HG03139 (cell line): Measurements from ENCODE around the gene CCDC66.
"Not testable (repeated sequence)": the region's sequence is repeated elsewhere in the genome, so short reads cannot be mapped to it uniquely, and the experiment has no call there.

ENCODE experiments used
- ATAC-seq: cut with Tn5 transposase; IDR thresholded peaks from one replicate; pipeline ENCODE4 v1.9.1; 2021; ENCODE audit not compliant: unreplicated experiment

CCDC66 gene

GRCh38 chr3:56556908-56557830 is at the start of gene CCDC66:
Gene CCDC66 (plus strand): TSS chr3:56557175. CDS start chr3:56557243, 68 bp downstream.
- ATAC-seq = peak; percentile 99

- ATAC-seq = no peak
These were observed 37.3 kb upstream of the CCDC66 start for GRCh38 chr3:56519641-56520040.

- ATAC-seq = no peak
These were observed 34.6 kb upstream of the CCDC66 start for GRCh38 chr3:56522374-56522773.

- ATAC-seq = no peak
These were observed 31.7 kb upstream of the CCDC66 start for GRCh38 chr3:56525291-56525690.

DNA sequence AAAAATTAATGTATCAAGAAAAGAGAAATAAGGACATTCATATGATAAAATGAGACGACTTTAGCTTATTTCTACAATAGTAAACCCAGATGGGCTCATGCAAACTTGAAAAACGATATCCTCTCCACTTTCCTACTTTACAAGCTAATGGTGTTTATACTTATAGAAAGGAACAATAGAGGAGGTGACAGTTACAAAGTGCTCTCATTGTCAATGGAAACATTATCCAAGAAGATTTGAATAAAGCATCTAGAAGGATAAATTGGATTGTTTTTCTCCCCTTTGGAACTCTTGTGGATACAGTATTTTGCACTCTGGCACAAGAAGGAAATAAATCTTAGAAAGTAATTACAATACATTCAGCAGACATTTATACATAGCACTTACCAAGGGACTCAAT is 20.2 kb upstream of the CCDC66 start:
- no peak for ATAC-seq

GRCh38 chr3:56547486-56547885 is 9.5 kb upstream of the CCDC66 start:
- no peak for ATAC-seq

DNA sequence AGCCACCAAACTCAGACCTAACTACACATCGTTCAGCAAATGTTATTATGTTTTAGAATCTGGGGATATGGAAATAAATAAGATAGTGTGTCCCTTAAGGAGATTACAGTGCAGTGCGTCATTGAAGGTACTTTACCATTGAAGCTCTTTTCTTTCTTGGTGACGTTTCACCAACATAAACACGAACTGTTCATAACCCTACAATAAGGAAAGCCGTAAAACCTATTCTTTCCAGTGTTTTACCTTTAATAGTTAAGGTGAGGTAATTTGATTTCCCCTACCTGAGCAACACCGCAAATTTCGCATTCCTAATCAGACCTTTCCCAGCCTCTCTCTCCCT is 826 bp downstream of the CCDC66 start:
- no peak for ATAC-seq

GRCh38 chr3:56573501-56573900 is 16.5 kb downstream of the CCDC66 start:
- no peak for ATAC-seq

DNA sequence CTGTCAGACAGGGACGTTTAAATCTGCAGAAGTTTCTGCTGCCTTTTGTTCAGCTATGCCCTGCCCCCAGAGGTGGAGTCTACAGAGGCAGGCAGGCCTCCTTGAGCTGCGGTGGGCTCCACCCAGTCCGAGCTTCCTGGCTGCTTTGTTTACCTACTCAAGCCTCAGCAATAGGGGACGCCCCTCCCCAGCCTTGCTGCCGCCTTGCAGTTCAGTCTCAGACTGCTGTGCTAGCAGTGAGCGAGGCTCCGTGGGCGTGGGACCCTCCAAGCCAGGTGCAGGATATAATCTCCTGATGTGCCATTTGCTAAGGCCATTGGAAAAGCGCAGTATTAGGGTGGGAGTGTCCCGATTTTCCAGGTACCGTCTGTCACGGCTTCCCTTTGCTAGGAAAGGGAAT is 25.0 kb downstream of the CCDC66 start:
- ATAC-seq = not testable (repeated sequence)

DNA sequence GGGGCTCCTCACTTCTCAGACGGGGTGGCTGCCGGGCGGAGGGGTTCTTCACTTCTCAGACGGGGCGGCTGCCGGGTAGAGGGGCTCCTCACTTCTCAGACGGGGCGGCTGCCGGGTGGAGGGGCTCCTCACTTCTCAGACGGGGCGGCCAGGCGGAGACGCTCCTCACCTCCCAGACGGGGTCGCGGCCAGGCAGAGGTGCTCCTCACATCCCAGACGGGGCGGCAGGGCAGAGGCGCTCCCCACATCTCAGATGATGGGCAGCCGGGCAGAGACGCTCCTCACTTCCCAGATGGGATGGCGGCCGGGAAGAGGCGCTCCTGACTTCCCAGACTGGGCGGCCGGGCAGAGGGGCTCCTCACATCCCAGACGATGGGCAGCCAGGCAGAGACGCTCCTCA is 27.3 kb downstream of the CCDC66 start:
- not testable (repeated sequence) for ATAC-seq

DNA sequence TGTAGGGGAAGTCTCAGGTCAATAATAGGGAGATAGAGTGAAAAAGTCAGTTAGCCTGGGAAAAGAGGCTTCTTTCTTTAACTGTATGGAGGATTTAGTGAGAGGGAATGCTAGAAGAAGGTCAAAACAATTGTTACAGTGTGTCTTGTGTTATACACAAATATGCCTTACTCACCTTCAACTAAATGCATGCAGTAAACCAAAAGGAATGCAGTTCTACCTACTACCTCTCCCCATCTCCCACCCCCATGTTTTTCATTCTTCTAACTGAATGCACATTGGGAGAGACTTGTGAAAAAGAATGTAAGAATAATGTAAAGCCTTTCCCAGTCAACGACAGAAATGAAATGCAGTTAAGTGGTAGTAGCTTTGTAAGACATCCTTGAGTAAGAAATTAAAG is 33.8 kb downstream of the CCDC66 start:
- ATAC-seq = no peak

DNA sequence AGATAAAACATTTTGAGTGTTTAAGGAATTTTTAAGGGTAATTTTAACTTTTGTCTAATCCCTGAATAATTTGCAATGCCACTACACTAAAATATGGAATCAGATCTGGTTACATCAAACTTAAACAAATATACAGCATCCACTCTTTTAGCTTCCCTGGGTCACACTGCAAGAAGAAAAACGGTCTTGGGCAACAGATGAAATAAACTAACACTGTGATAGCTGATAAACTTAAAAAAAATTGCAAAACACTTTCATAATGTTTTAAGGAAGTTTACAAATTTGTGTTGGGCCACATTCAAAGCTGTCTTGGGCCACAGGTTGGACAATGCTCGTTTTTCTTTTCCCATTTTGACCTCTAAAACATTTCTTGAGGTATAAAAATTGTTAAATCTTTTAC is 34.3 kb downstream of the CCDC66 start:
- ATAC-seq = no peak

DNA sequence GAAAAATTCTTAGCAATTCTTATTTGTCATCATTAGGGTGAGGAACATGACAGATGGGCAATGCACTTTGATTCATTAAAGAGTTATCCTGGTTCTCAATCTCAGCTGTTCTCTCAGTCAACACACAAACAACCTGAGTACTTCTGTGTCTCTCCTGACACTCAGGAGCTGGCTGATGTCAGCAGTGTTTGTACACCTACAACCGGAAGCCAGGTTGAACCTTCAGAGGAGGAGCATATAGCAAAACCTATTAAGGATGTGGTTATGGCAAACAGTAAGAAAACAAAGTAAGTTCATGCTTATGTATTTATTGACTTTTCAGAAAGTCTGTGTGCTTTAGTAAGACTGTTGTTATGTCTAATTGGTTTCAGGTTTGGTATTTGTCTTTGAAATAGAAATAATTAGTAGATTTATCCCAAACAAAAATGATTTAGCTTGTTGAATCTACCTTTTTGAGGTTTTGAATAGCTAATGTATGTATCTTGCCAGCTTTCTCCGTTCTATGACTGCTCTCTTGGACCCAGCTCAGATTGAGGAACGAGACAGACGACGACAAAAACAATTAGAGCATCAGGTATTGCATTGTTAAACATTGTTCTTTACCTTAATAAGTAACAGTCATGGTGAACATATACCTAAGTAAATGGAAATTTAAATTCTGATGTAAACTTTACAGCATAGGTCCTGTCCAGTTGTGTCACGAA is 36.6 kb downstream of the CCDC66 start:
- ATAC-seq = no peak

DNA sequence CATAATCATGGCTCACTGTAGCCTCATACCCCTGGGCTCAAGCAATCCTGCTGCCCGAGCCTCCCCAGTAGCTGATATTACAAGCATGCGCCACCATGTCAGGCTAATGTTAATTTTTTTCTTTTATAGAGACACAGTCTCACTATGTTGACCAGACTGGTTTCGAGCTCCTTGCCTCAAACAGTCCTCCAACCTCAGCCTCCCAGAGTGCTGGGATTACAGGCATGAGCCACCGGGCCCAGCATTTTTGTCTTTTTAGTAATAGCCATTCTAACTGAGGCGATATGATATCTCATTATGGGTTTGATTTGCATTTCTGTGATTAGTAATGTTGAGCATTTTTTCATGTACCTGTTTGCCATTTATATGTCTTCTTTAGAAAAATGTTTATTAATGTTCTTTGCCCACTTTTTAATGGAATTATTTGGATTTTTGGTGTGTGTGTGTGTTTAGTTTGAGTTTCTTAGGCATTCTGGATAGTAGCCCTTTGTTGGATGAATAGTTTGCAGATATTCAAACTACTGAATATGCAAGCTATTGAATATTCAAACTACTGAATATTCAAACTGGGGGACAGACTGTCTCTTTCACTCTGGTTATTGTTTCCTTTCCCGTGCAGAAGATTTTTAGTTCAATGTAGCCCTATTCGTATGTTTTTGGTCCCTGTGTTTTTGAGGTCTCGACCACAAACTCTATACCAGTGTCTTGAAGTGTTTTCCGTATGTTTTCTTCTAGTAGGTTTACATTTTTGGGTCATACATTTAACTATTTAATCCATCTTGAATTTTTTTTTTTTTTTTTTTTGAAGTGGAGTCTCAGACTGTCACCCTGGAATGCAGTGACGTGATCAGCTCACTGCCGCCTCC is 39.2 kb downstream of the CCDC66 start:
- ATAC-seq = no peak

DNA sequence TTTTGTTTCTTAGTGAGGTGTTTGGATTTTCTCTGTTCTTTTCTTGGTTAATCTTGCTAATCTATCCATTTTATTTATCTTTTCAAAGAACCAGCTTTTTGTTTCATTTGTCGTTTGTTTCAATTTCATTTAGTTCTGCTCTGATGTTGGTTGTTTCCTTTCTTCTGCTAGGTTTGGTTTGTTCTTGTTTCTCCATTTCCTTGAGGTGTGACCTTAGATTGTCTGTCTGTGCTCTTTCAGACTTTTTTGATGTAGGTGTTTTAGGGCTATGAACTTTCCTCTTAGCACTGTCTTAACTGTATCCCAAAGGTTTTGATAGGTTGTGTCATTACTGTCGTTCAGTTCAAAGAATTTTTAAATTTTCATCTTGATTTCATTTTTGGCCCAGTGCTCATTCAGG is 51.5 kb downstream of the CCDC66 start:
- not testable (repeated sequence) for ATAC-seq

DNA sequence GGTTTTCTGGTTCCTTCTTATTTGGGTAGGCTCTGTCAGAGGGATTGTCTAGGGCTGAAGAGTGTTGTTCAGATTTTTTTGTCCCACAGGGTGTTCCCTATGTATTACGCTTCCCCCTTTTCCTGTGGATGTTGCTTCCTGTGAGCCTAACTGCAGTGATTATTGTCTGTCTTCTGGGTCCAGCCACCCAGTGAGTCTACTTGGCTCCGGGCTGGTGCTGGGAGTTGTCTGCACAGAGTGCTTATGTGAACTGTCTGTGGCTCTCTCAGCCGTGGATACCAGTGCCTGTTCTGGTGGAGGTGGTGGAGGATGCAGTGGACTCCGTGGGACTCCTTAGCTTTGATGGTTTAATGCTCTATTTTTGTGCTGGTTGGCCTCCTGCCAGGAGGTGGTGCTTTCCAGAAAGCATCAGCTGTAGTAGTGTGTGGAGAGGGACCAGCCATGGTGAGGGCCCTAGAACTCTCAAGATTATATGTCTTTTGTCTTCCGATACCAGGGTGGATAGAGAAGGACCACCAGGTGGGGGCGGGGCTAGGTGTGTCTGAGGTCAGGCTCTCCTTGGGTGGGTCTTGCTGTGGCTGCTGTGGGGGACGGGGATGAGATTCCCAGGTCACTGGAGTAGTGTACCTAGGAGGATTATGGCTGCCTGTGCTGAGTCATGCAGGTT is 53.8 kb downstream of the CCDC66 start:
- ATAC-seq = no peak

DNA sequence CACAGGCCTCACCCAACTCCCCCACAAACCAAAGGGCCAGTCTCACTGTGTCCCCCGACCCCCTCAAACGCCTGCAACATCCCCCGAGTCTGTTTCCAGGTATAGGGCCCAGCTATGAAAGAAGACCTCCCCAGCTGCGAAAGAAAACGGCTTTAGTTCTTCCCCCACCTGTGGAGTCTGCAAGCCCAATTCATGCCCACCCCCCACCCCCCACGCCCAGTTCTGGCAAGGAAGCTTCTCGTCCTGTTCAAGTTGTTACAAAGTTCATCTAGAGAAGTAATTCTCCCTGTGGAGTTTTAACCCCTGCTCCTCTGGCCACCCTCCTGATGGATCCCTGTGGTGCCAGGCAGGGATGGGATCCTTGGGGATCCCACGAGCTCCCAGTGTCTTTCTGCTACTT is 54.4 kb downstream of the CCDC66 start:
- ATAC-seq = no peak

- ATAC-seq = no peak
These were observed 55.2 kb downstream of the CCDC66 start for GRCh38 chr3:56612146-56612545.

- ATAC-seq = no peak
These were observed 56.0 kb downstream of the CCDC66 start for GRCh38 chr3:56613016-56613415.

DNA sequence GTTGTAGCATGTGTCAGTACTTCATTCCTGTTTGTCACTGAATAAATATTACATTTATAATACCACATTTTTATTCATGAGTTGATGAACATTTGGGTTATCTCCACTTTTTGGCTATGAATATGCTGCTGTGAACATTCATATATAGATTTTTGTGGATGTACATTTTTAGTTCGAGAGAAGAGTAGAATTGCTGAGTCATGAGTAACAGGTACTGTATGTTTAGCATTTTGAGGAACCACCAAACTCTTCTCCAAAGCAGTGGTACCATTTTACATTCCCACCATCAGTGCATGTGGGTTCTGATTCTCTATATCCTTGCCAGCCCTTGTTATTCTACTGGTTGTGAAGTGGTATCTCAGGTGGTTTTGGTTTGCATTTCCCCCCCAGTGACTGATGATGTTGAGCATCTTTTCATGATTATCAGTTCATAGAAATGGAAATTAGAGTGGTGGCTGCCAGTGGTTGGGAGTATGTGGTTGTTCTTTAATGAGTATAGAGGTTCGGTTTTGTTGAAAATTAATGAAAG is 59.6 kb downstream of the CCDC66 start:
- ATAC-seq = no peak

GRCh38 chr3:56620371-56620770 is 63.4 kb downstream of the CCDC66 start:
- no peak for ATAC-seq
